ENCODE data around the gene MARVELD3. TPM values are rescaled to one million over a fixed set of nuclear protein-coding genes. Genes with fewer than 3 reads are reported as not detected.

MARVELD3 gene
- total and polyA plus RNA-seq, 3 donors from 2014 or later: 1.3 to 1.6 (median 1.4) TPM

GRCh38 chr16:71627731-71628181 is 1.8 kb downstream of the MARVELD3 start:
- Histone ChIP-seq H3K27me3 (no peaks in the 10 kb centered on the region), H3K4me3 (no peak overlapping the region), H3K9me3 (no peaks in the 10 kb centered on the region), H3K4me1 (peaks cover 9% of the 10 kb centered on the region), H3K36me3 (ENCODE audit: low read depth, missing control alignments) (no peaks in the 10 kb centered on the region), H3K27ac (no peak overlapping the region)
- no peak for DNase-seq
- intact Hi-C loops (cut with DNase I; ENCODE audit: low total_unique reads): no loop called here
- WGBS, 2 donors: 57 to 74% methylated on average over 4 to 7 of the region's 7 CpGs
- TF ChIP-seq, protein P1, sequence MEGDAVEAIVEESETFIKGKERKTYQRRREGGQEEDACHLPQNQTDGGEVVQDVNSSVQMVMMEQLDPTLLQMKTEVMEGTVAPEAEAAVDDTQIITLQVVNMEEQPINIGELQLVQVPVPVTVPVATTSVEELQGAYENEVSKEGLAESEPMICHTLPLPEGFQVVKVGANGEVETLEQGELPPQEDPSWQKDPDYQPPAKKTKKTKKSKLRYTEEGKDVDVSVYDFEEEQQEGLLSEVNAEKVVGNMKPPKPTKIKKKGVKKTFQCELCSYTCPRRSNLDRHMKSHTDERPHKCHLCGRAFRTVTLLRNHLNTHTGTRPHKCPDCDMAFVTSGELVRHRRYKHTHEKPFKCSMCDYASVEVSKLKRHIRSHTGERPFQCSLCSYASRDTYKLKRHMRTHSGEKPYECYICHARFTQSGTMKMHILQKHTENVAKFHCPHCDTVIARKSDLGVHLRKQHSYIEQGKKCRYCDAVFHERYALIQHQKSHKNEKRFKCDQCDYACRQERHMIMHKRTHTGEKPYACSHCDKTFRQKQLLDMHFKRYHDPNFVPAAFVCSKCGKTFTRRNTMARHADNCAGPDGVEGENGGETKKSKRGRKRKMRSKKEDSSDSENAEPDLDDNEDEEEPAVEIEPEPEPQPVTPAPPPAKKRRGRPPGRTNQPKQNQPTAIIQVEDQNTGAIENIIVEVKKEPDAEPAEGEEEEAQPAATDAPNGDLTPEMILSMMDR (IDR thresholded peaks at IDR 0.05): no peak
- TF ChIP-seq POLR2A (IDR thresholded peaks at IDR 0.05): no peak

DNA sequence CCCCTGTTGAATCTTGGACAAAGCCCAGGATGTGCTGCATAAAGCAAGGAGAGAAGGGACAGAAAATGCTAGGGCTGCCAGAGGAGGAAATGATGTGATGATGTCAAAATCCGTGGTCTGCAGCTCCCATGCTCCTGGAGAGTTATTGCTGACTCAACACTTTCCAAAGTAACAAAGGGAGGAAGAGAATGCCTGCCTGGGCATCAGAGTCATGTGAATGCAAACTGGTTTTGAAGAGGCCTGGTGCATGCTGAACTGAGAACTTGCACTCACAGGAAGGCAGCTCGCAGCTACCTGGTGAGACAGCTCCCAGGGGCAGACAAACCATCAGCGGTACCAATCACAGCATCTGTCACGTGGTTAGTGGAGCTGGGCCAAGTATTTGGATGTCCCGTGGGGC is 2.8 kb downstream of the MARVELD3 start:
- Histone ChIP-seq H3K9me3 (no peaks in the 10 kb centered on the region), H3K27ac (no peak overlapping the region), H3K4me3 (no peak overlapping the region), H3K36me3 (ENCODE audit: low read depth, missing control alignments) (no peaks in the 10 kb centered on the region), H3K27me3 (no peaks in the 10 kb centered on the region), H3K4me1 (peaks cover 9% of the 10 kb centered on the region)
- TF ChIP-seq POLR2A (IDR thresholded peaks at IDR 0.05): no peak
- TF ChIP-seq, protein P1 (IDR thresholded peaks at IDR 0.05): no peak
- DNase-seq: no peak
- WGBS, 2 donors: 41 to 53% methylated on average over 5 of the region's 5 CpGs
- intact Hi-C loops (cut with DNase I; ENCODE audit: low total_unique reads): no loop called here

DNA sequence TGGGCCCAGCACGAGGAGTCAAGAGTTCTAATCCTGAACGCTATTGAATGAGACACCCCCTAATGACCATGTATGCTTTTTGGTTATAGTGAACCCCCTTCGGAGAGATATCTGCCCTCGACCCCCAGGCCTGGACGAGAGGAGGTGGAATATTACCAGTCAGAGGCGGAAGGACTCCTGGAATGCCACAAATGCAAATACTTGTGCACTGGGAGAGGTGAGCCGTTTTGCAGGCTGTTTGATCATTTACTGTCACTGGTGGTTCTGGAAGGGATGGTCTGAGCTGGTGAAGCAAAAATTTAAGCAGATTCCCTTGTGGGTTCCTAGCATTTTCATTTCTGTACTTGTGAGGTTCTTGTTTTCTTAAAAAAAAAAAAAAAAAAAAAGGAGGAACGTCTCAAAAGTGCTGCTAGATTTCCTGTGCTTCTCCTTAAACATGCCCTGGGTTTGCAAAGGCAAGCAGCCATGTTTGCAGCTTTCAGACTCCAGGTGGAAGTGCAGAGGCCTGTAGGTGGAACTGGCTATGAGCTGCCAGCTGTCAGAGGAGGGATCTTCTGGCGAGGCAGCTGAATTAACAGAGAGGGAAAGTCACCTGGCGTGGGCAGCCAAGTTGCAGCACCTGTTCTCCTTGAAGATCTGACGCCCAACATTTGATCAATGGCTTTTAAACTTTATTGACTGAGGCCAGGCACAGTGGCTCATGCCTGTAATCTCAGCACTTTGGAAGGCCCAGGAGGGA is 3.5 kb downstream of the MARVELD3 start:
- intact Hi-C loops (cut with DNase I; ENCODE audit: low total_unique reads): no loop called here
- no peak overlapping the region for H3K4me3 ChIP-seq
- H3K27me3 ChIP-seq: no peaks in the 10 kb centered on the region
- 71 to 75% methylated on average over 11 of the region's 11 CpGs for WGBS, 2 donors
- no peaks in the 10 kb centered on the region for H3K36me3 ChIP-seq (ENCODE audit: low read depth, missing control alignments)
- H3K9me3 ChIP-seq: no peaks in the 10 kb centered on the region
- peaks cover 9% of the 10 kb centered on the region for H3K4me1 ChIP-seq
- TF ChIP-seq POLR2A (IDR thresholded peaks at IDR 0.05): no peak
- TF ChIP-seq, protein P1 (IDR thresholded peaks at IDR 0.05): no peak
- no peak overlapping the region for H3K27ac ChIP-seq
- no peak for DNase-seq

GRCh38 chr16:71630808-71631207 is 4.8 kb downstream of the MARVELD3 start:
- intact Hi-C loops (cut with DNase I; ENCODE audit: low total_unique reads): no loop called here
- TF ChIP-seq, protein P1 (IDR thresholded peaks at IDR 0.05): no peak
- TF ChIP-seq POLR2A (IDR thresholded peaks at IDR 0.05): no peak
- DNase-seq: no peak
- Histone ChIP-seq H3K4me3 (no peak overlapping the region), H3K36me3 (ENCODE audit: low read depth, missing control alignments) (no peaks in the 10 kb centered on the region), H3K27me3 (no peaks in the 10 kb centered on the region), H3K27ac (no peak overlapping the region), H3K4me1 (peaks cover 9% of the 10 kb centered on the region), H3K9me3 (no peaks in the 10 kb centered on the region)
- 88 to 93% methylated on average over 4 of the region's 4 CpGs for WGBS, 2 donors

DNA sequence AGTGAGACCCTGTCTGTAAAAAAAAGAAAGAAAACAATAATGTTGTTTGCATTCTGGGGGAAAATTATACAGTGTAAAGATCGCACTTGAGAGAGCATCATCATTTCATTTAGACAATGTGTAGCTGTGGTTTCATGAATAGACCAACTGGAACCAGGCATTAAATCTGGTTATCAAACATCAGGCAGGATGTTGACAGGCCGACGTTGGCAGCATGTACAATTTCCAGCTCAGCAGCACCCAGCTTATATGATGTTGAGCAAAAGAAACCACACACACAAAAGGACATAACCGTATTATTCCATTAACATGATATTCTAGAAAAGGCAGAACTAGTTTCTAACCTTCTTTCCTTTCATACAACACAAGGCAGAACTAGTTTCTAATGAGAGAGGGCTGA is 5.8 kb downstream of the MARVELD3 start:
- H3K9me3 ChIP-seq: no peaks in the 10 kb centered on the region
- intact Hi-C loops (cut with DNase I; ENCODE audit: low total_unique reads): no loop called here
- no peak for DNase-seq
- TF ChIP-seq, protein P1 (IDR thresholded peaks at IDR 0.05): no peak
- no peak for TF ChIP-seq POLR2A (IDR thresholded peaks at IDR 0.05)
- no peaks in the 10 kb centered on the region for H3K36me3 ChIP-seq (ENCODE audit: low read depth, missing control alignments)
- no peaks in the 10 kb centered on the region for H3K27me3 ChIP-seq
- 71 to 76% methylated on average over 4 of the region's 4 CpGs for WGBS, 2 donors
- H3K4me1 ChIP-seq: peaks cover under 1% of the 10 kb centered on the region
- H3K4me3 ChIP-seq: no peak overlapping the region
- no peak overlapping the region for H3K27ac ChIP-seq
